Measurements from ENCODE around the gene CAMKK1. TPM values are rescaled to one million over a fixed set of nuclear protein-coding genes. Genes with fewer than 3 reads are reported as not detected.

Gene CAMKK1
- total RNA-seq, 1 donor from 2014 or later: 7.8 TPM

DNA sequence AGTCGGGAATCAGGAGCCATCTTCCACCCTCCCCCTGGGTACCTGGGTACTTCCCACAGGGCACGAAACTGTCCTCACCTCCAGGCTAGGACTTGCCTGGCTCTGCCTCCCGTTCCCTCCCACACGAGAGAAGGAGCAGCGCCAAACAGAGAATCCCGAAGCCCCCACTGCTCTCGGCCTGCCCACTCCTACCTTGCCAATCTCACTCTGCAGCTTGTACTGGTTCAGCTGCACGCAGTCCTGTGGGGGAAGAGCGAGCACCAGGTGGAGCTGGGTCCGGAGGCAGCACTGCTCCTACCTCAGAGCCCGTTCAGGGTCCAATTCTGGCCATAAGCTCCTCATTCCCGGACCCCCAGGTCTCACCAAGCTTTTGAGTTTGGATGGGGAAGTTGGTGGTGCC is 8.7 kb downstream of the CAMKK1 start:
- no peaks in the 10 kb centered on the region for H3K36me3 ChIP-seq (ENCODE audit: control insufficient read depth, insufficient read depth, low read length)
- no peaks in the 10 kb centered on the region for H3K27me3 ChIP-seq (ENCODE audit: control insufficient read depth, insufficient read depth, low read length)
- H3K4me3 ChIP-seq (ENCODE audit: low read depth, low read length): no peak overlapping the region
- TF ChIP-seq, protein P1, sequence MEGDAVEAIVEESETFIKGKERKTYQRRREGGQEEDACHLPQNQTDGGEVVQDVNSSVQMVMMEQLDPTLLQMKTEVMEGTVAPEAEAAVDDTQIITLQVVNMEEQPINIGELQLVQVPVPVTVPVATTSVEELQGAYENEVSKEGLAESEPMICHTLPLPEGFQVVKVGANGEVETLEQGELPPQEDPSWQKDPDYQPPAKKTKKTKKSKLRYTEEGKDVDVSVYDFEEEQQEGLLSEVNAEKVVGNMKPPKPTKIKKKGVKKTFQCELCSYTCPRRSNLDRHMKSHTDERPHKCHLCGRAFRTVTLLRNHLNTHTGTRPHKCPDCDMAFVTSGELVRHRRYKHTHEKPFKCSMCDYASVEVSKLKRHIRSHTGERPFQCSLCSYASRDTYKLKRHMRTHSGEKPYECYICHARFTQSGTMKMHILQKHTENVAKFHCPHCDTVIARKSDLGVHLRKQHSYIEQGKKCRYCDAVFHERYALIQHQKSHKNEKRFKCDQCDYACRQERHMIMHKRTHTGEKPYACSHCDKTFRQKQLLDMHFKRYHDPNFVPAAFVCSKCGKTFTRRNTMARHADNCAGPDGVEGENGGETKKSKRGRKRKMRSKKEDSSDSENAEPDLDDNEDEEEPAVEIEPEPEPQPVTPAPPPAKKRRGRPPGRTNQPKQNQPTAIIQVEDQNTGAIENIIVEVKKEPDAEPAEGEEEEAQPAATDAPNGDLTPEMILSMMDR (IDR thresholded peaks at IDR 0.05; ENCODE audit: insufficient read depth, low read length, poor library complexity, severe bottlenecking): no peak
- no peak for DNase-seq (ENCODE audit: low read depth)

DNA sequence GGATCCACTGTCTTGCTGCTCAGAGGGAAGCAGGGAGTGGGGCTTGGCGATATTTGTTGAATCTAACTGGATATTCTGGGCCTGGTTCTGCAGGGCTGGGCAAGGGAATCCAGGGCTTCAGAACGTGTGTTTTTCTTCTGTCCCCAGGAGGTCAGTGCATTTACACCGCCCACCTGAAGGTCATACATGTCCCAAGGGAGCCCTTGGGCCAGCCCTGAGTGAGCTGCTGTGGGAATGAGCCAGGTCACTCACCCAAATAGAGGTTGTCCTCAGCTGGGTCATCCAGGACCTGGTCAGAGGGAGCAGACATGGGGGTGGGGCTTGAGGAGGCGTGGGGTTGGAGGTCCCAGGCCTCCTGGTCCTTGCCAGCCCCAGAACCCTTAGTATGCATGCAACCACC is 10.6 kb downstream of the CAMKK1 start:
- TF ChIP-seq, protein P1 (IDR thresholded peaks at IDR 0.05; ENCODE audit: insufficient read depth, low read length, poor library complexity, severe bottlenecking): no peak
- Histone ChIP-seq H3K36me3 (ENCODE audit: control insufficient read depth, insufficient read depth, low read length) (no peaks in the 10 kb centered on the region), H3K27me3 (ENCODE audit: control insufficient read depth, insufficient read depth, low read length) (no peaks in the 10 kb centered on the region), H3K4me3 (ENCODE audit: low read depth, low read length) (no peak overlapping the region)
- no peak for DNase-seq (ENCODE audit: low read depth)

DNA sequence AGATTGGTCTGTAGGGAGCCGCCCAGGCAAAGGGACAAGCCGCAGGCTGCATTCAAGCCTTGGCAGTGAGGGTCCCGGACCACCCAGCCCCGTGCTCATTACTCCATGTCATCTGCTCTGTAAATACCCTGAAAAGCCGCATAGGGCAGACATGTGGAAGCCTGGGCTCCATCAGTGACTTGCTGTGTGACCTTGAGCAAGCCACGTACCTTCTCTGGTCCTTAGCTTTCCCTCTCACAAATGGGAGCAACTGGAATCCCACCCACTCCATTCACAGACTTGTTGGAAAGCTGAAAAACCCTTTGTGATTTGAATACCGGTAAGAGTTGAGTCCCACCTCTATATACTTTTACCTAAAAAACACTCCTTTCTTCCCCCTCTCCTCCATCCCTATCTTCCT is 11.9 kb downstream of the CAMKK1 start:
- Histone ChIP-seq H3K4me3 (ENCODE audit: low read depth, low read length) (no peak overlapping the region), H3K36me3 (ENCODE audit: control insufficient read depth, insufficient read depth, low read length) (no peaks in the 10 kb centered on the region), H3K27me3 (ENCODE audit: control insufficient read depth, insufficient read depth, low read length) (no peaks in the 10 kb centered on the region)
- TF ChIP-seq, protein P1 (IDR thresholded peaks at IDR 0.05; ENCODE audit: insufficient read depth, low read length, poor library complexity, severe bottlenecking): no peak
- DNase-seq (ENCODE audit: low read depth): no peak

DNA sequence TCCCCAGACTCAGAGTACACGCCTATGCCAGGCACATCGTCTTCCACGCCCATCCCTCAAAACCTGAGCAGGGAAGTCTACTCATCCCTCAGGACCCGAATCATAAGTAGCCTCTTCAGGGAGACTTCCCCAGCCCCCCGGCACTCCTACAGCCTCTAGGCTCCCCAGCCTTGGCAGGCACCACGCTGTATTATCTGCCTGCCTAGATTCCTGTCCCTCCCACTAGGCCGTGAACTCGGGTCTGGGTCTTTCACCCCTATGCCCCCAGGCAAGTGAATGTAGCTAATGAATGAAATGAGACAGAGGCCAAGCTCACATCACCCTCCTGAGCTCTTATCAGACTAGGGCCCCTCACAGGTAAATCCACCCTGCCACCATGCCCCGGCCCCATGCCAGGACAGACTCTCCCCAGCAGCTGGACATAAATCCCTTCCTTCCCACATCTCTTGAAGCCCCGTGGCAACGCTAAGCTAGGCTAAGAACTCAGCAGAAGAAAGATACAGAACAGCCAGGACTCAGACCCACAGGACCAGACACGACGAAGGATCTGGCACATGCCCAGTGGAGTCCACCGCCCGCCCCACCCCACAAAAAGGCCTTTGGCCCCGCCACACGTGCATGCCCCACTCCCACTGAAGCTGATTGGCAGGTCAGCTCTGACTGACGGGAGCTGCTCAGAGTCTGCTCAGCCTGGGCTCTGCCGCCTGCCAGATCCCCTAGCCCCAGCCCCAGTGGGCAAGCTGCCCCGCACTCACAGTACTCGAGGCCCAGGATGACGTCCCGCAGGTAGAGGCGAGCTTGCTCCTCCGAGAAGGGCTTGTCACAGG is 13.0 kb downstream of the CAMKK1 start:
- no peaks in the 10 kb centered on the region for H3K36me3 ChIP-seq (ENCODE audit: control insufficient read depth, insufficient read depth, low read length)
- DNase-seq (ENCODE audit: low read depth): no peak
- TF ChIP-seq, protein P1 (IDR thresholded peaks at IDR 0.05; ENCODE audit: insufficient read depth, low read length, poor library complexity, severe bottlenecking): no peak
- no peaks in the 10 kb centered on the region for H3K27me3 ChIP-seq (ENCODE audit: control insufficient read depth, insufficient read depth, low read length)
- no peak overlapping the region for H3K4me3 ChIP-seq (ENCODE audit: low read depth, low read length)

DNA sequence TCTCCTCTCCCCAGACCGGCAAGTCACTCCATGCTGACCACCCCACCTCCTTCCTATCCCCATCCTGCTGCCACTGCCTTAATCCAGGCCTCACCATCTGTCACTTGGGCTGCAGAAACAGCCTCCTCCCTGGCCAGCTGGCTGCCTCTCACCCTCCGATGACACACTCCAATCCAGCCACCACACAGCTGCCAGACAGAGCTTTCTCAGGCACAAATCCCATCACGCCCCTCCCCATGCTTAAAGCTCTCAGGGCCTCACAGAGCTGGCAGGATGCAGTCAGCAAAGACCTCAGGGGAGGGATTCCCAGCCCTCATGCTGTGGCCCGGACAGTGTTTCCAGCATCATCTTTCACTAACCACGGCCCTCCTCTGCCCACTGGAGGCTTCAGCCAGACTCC is 13.7 kb downstream of the CAMKK1 start:
- Histone ChIP-seq H3K27me3 (ENCODE audit: control insufficient read depth, insufficient read depth, low read length) (no peaks in the 10 kb centered on the region), H3K36me3 (ENCODE audit: control insufficient read depth, insufficient read depth, low read length) (no peaks in the 10 kb centered on the region), H3K4me3 (ENCODE audit: low read depth, low read length) (no peak overlapping the region)
- TF ChIP-seq, protein P1 (IDR thresholded peaks at IDR 0.05; ENCODE audit: insufficient read depth, low read length, poor library complexity, severe bottlenecking): no peak
- DNase-seq (ENCODE audit: low read depth): no peak

DNA sequence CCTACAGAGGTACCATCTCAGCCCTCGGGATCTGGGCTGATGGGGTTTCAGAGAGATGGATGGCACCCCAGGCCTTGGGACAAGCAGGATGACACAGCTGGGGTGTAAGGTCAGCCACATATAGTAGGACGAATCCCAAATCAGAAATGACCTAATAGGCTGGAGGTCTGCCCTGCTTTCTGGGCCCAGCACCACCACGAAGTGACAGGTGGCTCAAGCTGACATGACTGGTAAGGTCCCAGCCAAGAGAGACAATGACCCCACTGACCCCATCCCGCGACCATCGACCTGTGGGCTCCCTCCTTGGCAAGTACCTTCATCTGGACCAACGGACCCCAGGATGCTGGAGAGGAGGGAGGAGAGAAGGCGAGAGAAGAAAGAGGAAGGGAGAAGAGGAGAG is 15.6 kb downstream of the CAMKK1 start:
- Histone ChIP-seq H3K27me3 (ENCODE audit: control insufficient read depth, insufficient read depth, low read length) (no peaks in the 10 kb centered on the region), H3K4me3 (ENCODE audit: low read depth, low read length) (no peak overlapping the region), H3K36me3 (ENCODE audit: control insufficient read depth, insufficient read depth, low read length) (no peaks in the 10 kb centered on the region)
- DNase-seq (ENCODE audit: low read depth): no peak
- TF ChIP-seq, protein P1 (IDR thresholded peaks at IDR 0.05; ENCODE audit: insufficient read depth, low read length, poor library complexity, severe bottlenecking): no peak

Measured in kidney epithelial cell (primary cell).